ENCODE measurements around the gene LDLRAD3.

DNA sequence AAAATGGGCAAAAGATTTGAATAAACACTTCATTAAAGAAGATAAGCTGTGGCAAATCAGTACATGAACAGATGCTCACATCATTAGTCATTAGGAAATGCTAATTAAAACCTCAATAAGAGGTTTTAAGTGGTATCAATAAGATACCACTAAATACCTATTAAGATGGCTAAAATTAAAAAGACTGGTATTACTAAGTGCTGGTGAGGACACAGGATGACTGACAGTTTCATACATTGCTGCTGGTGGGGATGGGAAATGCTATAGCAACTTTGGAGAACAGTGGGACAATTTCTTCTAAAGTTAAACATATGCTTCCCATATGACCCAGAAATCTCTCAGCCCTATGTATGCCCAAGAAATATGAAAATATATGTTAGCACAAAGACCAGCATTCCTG is 276.1 kb downstream of the LDLRAD3 start:
- no peak for TF ChIP-seq POLR2AphosphoS5 (IDR thresholded peaks at IDR 0.05)
- TF ChIP-seq EP300 (IDR thresholded peaks at IDR 0.05; ENCODE audit: low read depth): no peak
- TF ChIP-seq, protein P1, sequence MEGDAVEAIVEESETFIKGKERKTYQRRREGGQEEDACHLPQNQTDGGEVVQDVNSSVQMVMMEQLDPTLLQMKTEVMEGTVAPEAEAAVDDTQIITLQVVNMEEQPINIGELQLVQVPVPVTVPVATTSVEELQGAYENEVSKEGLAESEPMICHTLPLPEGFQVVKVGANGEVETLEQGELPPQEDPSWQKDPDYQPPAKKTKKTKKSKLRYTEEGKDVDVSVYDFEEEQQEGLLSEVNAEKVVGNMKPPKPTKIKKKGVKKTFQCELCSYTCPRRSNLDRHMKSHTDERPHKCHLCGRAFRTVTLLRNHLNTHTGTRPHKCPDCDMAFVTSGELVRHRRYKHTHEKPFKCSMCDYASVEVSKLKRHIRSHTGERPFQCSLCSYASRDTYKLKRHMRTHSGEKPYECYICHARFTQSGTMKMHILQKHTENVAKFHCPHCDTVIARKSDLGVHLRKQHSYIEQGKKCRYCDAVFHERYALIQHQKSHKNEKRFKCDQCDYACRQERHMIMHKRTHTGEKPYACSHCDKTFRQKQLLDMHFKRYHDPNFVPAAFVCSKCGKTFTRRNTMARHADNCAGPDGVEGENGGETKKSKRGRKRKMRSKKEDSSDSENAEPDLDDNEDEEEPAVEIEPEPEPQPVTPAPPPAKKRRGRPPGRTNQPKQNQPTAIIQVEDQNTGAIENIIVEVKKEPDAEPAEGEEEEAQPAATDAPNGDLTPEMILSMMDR (IDR thresholded peaks at IDR 0.05): no peak
